ENCODE measurements around the gene ZNRD2.
"Not testable (repeated sequence)": the region's sequence is repeated elsewhere in the genome, so short reads cannot be mapped to it uniquely, and the experiment has no call there.

ZNRD2 gene

DNA sequence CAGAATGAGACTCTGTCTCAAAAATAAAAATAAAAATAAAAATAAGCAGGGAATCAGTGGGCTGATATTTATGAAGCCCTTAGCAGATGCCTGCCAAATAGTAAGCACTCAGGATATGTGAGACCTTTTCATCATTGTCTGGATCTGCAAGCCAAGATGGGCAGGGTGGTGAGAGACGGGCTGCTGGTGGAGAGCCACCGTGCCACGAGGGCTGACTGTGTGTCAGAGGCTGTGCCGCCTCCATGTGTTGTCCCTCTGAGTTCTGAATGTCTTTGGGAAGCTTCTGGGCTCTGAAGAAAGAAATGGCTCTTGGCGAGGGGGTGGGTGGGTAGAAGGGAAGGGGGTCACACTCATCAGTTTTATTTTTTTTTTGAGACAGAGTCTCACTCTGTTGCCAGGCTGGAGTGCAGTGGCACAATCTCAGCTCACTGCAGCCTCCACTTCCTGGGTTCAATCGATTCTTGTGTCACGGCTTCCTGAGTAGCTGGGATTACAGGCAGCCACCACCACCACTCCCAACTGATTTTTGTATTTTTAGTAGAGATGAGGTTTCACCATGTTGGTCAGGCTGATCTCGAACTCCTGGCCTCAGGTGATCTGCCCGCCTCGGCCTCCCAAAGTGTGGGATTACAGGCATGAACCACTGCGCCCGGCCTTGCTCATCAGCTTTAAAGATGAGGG is 5.3 kb upstream of the ZNRD2 start:
- H3K9me3 Mint-ChIP-seq; ATAC-seq (replicated peaks); H3K27me3 Mint-ChIP-seq; DNase-seq: not testable (repeated sequence)
- Mint-ChIP-seq H3K4me1 (ENCODE audit: low read depth in 2 of 2) (peaks cover 49 to 50% of the 10 kb centered on the region in 2 donors), H3K36me3 (ENCODE audit: insufficient read depth) (peaks cover 25% of the 10 kb centered on the region), H3K4me3 (peak overlapping the region; percentile 71 to 76), H3K27ac (peak overlapping the region; percentile 92 to 93)

DNA sequence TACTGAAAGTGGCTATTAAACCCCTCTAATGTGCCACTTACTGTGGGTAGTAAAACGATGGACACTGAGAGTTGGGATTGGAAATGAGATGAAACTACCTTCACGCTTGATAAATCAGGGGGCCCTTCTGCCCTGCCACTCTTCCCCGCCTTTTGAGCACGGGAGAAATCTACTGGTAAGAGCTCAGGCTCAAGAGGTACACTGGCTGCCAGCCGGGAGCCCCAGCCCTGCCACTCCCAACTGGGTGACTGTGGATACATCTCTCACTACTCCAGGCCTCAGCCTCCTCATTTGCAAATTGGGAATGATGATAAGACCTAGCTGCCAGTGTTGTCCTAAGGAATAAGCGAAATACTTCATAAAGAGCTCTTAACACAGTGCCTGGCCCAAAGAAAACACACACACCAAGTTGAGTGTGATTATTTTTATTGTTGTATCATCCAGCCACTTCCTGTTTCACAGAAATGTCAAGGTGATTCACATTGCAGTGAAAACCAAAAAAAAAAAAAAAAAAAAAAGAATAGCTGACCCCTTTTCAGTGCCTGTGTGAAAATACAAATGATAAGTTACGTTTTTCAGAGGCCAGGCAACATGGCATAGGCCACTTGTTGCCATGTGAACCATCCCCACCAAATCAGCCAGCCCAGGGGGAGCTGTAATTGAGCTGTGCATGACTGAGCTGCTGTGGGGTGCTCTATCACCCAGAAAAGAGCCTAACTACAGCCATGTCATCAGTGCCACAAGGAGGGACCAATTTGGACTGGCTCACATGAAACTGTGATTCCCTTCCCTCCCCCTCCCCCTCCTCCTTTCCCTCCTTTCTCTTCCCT is 4.4 kb upstream of the ZNRD2 start:
- peak overlapping the region; percentile 92 to 93 for H3K27ac Mint-ChIP-seq
- peak overlapping the region; percentile 71 to 76 for H3K4me3 Mint-ChIP-seq
- DNase-seq (peak; percentile 61 to 74 (median 71)), ATAC-seq (replicated peaks) (peak; percentile 55)
- no peaks in the 10 kb centered on the region for H3K9me3 Mint-ChIP-seq
- no peaks in the 10 kb centered on the region for H3K27me3 Mint-ChIP-seq
- peaks cover 48% of the 10 kb centered on the region in 2 donors for H3K4me1 Mint-ChIP-seq (ENCODE audit: low read depth in 2 of 2)
- peaks cover 33% of the 10 kb centered on the region for H3K36me3 Mint-ChIP-seq (ENCODE audit: insufficient read depth)

DNA sequence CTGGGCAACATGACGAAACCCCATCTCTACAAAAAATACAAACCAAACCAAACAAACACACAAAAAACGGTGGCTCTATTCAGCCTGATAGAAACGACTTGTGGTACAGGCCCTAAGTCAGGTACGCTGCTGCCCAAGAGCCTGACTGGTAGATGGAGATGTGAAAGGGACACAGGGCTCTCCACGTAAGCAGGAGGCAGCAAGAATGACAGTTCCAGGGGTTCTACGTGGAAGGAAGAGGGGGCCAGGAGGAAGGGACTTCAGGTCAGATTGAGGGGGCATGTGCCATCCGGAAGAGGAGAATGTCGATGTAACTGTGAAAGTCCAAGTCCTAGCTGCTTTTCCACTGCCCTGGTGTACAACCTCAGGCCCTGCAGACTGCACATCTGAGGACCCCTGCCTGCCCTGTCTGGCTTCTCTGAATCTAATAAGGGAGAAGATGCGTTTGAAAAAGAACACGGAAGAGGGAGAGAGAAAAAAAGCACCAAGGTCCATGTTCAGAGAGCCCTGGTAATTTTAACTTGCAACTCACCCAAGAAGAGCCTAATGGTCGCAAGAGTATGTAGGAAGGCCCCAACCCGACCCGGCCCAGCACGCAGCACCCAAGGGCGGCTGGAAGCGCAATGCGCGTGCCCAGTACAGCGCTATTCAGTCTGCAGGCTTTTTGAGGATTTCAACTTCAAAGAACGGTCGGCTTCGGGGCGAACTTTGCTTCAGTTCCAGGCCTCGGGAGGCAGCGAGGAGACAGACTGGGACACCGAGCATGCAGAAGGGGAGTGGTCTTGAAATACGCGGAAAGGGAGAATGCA is 909 bp upstream of the ZNRD2 start:
- Mint-ChIP-seq H3K27me3 (no peaks in the 10 kb centered on the region), H3K4me1 (ENCODE audit: low read depth in 2 of 2) (peaks cover 65 to 71% of the 10 kb centered on the region in 2 donors), H3K36me3 (ENCODE audit: insufficient read depth) (peaks cover 63% of the 10 kb centered on the region), H3K27ac (peak overlapping the region; percentile 98 to 99), H3K4me3 (peak overlapping the region; percentile 98 to 99), H3K9me3 (no peaks in the 10 kb centered on the region)
- DNase-seq (no peak), ATAC-seq (replicated peaks) (peak; percentile 18)

DNA sequence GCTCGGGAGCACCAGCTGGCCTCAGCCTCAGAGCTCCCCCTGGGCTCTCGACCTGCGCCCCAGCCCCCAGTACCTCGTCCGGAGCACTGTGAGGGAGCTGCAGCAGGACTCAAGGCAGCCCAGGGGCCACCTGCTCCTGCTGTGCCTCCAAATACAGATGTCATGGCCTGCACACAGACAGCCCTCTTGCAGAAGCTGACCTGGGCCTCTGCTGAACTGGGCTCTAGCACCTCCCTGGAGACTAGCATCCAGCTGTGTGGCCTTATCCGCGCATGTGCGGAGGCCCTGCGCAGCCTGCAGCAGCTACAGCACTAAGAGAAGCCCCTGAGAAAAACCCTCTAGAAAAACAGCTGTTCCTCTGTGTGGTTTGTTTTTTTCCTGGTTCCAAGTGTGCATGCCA is 1.1 kb downstream of the ZNRD2 start:
- H3K9me3 Mint-ChIP-seq: no peaks in the 10 kb centered on the region
- no peak for DNase-seq
- peak overlapping the region; percentile 98 to 99 for H3K4me3 Mint-ChIP-seq
- no peak for ATAC-seq (replicated peaks)
- H3K27me3 Mint-ChIP-seq: no peaks in the 10 kb centered on the region
- H3K36me3 Mint-ChIP-seq (ENCODE audit: insufficient read depth): peaks cover 73% of the 10 kb centered on the region
- peak overlapping the region; percentile 98 to 99 for H3K27ac Mint-ChIP-seq
- peaks cover 59 to 63% of the 10 kb centered on the region in 2 donors for H3K4me1 Mint-ChIP-seq (ENCODE audit: low read depth in 2 of 2)

DNA sequence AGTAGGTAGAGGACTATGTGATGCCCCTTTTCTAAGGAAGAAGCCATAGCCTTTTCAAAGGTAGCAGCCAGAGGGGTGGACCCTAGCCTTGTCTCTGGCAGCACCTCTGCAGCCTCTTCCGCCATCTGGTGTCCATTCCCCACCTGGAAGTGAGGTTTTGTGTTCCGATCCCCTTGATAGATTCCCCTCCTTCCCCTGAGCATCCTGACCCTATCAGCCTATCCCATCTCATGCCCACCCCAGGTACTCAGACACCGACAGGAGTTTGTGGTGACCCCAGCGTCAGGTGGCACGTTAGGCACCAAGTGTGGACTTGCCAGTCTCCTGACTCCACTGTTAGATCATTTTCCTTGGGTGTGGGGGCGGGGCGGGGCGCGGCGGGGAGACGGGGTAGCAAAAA is 1.7 kb downstream of the ZNRD2 start:
- no peaks in the 10 kb centered on the region for H3K27me3 Mint-ChIP-seq
- peaks cover 79% of the 10 kb centered on the region for H3K36me3 Mint-ChIP-seq (ENCODE audit: insufficient read depth)
- no peaks in the 10 kb centered on the region for H3K9me3 Mint-ChIP-seq
- ATAC-seq (replicated peaks): no peak
- peaks cover 60 to 63% of the 10 kb centered on the region in 2 donors for H3K4me1 Mint-ChIP-seq (ENCODE audit: low read depth in 2 of 2)
- no peak for DNase-seq
- H3K4me3 Mint-ChIP-seq: peak overlapping the region; percentile 98 to 99
- H3K27ac Mint-ChIP-seq: peak overlapping the region; percentile 91 to 99

DNA sequence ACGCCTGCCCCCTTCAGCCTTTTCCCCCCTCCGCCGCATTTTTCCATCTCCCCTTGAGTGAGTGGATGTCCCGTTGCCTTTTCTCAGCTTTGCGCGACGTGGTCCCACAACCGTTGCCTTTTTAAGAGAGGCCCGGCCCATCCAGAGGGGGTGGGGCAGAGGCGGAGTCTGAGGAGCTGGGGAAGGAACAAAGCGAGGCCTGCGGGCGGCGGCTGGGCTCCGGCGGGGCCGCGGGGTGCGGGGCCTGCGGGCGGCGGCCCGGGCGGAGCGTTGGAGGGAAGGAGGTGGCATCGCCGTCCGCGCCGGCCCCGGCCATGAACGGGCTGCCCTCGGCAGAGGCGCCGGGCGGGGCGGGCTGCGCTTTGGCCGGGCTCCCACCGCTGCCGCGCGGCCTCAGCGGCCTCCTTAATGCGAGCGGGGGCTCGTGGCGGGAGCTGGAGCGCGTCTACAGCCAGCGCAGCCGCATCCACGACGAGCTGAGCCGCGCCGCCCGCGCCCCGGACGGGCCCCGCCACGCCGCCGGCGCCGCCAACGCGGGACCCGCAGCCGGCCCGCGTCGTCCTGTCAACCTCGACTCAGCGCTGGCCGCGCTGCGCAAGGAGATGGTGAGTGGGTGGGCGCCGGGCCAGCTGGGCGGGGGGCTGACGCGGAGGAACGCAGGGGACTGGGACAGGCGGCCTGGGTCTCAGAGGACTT is 2.2 kb downstream of the ZNRD2 start, which contains the start of gene FAM89B:
Gene FAM89B, plus strand, starts transcription at position 183 of the 696 bp plus-strand sequence. Its CDS starts 132 bp downstream, at position 315.
- no peaks in the 10 kb centered on the region for H3K9me3 Mint-ChIP-seq
- H3K27me3 Mint-ChIP-seq: no peaks in the 10 kb centered on the region
- DNase-seq (peak; percentile 84 to 88 (median 87)), ATAC-seq (replicated peaks) (peak; percentile 18)
- H3K36me3 Mint-ChIP-seq (ENCODE audit: insufficient read depth): peaks cover 82% of the 10 kb centered on the region
- peak within 1 kb of the TSS; percentile 91 to 99 for H3K27ac Mint-ChIP-seq
- peak within 1 kb of the TSS; percentile 98 to 99 for H3K4me3 Mint-ChIP-seq
- peaks cover 61 to 67% of the 10 kb centered on the region in 2 donors for H3K4me1 Mint-ChIP-seq (ENCODE audit: low read depth in 2 of 2)

DNA sequence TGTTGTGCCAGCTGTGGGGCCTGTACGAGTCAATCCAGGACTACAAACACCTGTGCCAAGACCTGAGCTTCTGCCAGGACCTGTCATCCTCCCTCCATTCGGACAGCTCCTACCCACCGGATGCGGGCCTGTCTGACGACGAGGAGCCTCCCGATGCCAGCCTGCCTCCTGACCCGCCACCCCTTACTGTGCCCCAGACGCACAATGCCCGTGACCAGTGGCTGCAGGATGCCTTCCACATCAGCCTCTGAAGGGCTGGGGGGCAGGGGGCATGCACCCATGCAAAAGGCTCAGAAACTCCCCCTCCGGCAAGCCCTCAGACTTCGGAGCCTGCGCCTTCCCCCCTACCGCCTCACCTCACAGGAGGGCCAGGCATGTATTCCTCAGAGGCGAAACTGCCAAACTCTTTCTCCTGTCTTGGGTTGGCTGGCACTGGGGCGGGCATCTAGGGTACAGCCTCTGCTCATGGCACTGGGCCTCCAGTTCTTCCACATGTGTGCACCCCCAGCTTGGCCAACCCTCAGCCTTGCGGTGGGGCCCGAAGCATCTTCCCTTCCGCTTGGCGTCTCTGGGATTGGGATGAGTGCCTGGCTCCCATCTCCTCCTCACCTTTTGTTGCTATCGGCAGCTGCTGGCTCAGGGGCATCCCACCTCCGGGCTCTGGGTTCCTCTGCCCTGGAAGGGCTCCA is 3.3 kb downstream of the ZNRD2 start:
- Mint-ChIP-seq H3K9me3 (no peaks in the 10 kb centered on the region), H3K4me3 (peak overlapping the region; percentile 98 to 99), H3K36me3 (ENCODE audit: insufficient read depth) (peaks cover 85% of the 10 kb centered on the region), H3K4me1 (ENCODE audit: low read depth in 2 of 2) (peaks cover 66 to 73% of the 10 kb centered on the region in 2 donors), H3K27ac (peak overlapping the region; percentile 91 to 98), H3K27me3 (no peaks in the 10 kb centered on the region)
- no peak for ATAC-seq (replicated peaks)
- DNase-seq: peak in 1 of 3 experiments; percentile 18

DNA sequence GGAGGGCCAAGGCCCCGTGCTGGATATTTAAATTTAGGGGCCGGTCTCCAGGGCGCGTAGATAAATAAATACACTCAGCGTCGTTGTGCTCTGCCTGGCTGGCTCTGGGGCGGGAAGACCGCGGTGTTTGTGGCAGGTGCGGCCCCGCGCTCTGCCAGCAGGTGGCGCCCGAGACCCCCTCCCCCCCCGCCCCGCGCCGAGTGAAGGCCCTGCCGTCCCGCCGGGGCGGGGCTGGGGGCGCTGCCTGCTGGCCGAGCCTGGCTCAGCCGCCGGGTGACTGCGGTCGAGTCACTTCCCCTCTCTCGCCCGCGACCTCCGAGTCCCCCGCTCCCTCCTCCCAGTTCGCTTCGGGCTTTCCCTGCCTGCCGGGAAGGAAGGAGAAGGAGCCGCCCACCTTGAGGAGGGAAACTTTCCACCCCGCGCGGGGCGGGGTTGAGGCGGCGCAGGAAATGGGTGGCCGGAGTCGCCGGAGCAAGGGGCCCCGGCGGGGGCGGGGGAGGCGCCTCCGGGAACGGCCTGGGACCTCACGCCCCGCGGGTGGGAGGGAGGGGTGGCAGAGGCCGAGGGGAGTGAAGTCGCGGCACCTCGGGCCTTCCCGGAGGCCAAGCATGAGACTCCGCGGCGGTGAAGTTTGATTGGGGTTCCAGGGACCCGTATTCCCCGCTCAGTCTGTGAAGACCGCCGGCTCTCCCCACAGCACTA is 4.0 kb downstream of the ZNRD2 start:
- Mint-ChIP-seq H3K9me3 (no peaks in the 10 kb centered on the region), H3K27me3 (no peaks in the 10 kb centered on the region), H3K36me3 (ENCODE audit: insufficient read depth) (peaks cover 84% of the 10 kb centered on the region), H3K4me3 (peak overlapping the region; percentile 98 to 99), H3K27ac (peak overlapping the region; percentile 91 to 98), H3K4me1 (ENCODE audit: low read depth in 2 of 2) (peaks cover 62 to 70% of the 10 kb centered on the region in 2 donors)
- peak; percentile 28 for ATAC-seq (replicated peaks)
- DNase-seq: peak; percentile 81 to 85 (median 83)

DNA sequence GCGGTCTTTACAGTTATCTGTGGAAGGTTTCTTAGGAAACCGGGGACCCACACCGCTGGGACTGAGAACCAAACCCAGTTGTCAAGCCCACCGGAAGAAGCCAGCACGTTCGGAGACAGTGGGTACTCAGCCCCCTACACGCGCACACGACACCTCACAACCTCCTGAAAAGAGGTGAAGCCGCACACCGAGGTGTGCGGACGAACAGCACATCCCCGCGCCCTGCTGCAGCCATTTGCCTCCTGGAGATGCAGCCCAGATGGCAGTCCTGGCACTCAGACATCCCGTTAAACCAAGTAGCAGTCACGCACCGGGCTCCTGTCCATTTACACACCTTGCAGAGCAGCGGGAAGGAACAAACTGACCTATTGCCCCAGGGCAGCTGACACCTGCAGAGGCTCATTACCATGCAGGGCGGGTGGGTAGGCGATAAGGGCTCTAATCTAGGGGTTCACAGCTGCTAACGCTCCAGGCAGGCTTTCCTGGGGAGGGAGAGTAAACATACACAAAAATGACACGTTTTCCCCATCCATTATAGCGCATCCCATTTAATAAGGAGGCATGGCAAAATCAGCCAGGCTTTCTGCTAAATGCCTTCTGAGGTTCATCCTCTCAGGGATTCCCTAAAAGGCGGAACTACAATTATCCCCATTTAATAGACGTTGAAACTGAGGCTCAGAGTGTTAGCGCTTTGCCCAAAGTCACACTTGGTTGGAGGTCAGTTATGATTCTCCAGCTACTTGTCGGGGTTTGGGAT is 4.7 kb downstream of the ZNRD2 start:
- peak overlapping the region; percentile 91 to 98 for H3K27ac Mint-ChIP-seq
- ATAC-seq (replicated peaks) (peak; percentile 6), DNase-seq (no peak)
- H3K36me3 Mint-ChIP-seq (ENCODE audit: insufficient read depth): peaks cover 84% of the 10 kb centered on the region
- no peaks in the 10 kb centered on the region for H3K9me3 Mint-ChIP-seq
- H3K4me3 Mint-ChIP-seq: peak overlapping the region; percentile 98 to 99
- peaks cover 60 to 66% of the 10 kb centered on the region in 2 donors for H3K4me1 Mint-ChIP-seq (ENCODE audit: low read depth in 2 of 2)
- no peaks in the 10 kb centered on the region for H3K27me3 Mint-ChIP-seq

DNA sequence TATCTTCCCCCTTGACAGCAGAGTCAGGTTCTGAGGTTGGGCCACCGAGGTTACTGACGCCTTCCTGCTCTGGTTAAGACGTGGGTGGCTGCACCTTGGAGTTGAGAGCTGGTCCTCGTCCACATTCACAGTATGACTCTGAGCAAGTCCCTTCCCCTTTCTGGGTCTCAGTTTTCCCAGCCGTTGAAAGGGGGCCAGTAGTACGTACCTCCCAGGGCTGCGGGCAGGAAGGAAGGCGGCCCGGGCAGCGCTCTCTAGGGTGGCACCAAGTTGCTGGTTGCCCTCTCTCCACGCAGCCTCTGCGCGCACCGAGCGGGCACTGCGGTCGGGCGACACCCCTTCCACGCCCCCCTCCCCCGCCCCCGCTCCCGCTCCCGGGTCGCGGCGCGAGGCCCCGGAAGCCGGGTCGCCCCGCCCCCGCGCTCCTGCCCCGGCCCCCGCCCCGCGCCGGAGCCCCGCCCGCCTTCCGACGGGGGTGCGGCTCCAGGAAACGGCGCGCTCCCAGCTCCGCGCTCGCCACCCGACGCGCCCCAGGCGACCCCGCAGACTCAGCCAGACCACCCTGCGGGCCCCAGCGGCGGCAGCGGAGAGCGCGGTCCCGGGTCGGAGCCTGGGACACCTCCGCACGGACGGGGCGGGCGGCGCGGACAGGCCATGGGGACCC is 5.4 kb downstream of the ZNRD2 start, which contains the start of gene EHBP1L1:
Gene EHBP1L1, plus strand, starts transcription at position 486 of the 664 bp plus-strand sequence. CDS start 250 bp downstream, outside the sequence.
- Mint-ChIP-seq H3K9me3 (no peaks in the 10 kb centered on the region), H3K4me1 (ENCODE audit: low read depth in 2 of 2) (peaks cover 58 to 62% of the 10 kb centered on the region in 2 donors), H3K36me3 (ENCODE audit: insufficient read depth) (peaks cover 83% of the 10 kb centered on the region), H3K27me3 (no peaks in the 10 kb centered on the region), H3K27ac (peak within 1 kb of the TSS; percentile 91 to 98), H3K4me3 (peak within 1 kb of the TSS; percentile 98 to 99)
- peak; percentile 62 to 72 (median 63) for DNase-seq
- peak; percentile 34 for ATAC-seq (replicated peaks)
